Cardiac septum (tissue), 1 donor: ENCODE measurements around the gene SBK2. TPM values are rescaled to one million over a fixed set of nuclear protein-coding genes. Genes with fewer than 3 reads are reported as not detected.

Source experiments
- DNase-seq: peaks from one replicate; pipeline ENCODE4 v3.0.0-alpha.2; 2020; ENCODE audit warnings: low spot score
- intact Hi-C: fragments of 100-400 bp; cut with DNase I; formaldehyde crosslinking; loops from one replicate; pipeline ENCODE4 v1.14.0; 2022
- total RNA-seq: library from RNA; stranded (reverse); fragmentation: NEBNext Ultra II Directional; extraction: Animal tissue kit (Norgen Biotek cat#: 25700); gene quantifications from one replicate; pipeline ENCODE4 v1.2.1, GENCODE V29; 2021
- donor health status: DM: no; HTN: no; CAD: no.

The SBK2 gene
- total RNA-seq, 1 donor from 2014 or later: 2.0 TPM

- intact Hi-C loops: no loop called here
- no peak for DNase-seq
Measured at GRCh38 chr19:55490478-55491432, 46.2 kb downstream of the SBK2 start.

GRCh38 chr19:55489711-55490477, 47.0 kb downstream of the SBK2 start:
- no peak for DNase-seq
- intact Hi-C loops: no loop called here

DNA sequence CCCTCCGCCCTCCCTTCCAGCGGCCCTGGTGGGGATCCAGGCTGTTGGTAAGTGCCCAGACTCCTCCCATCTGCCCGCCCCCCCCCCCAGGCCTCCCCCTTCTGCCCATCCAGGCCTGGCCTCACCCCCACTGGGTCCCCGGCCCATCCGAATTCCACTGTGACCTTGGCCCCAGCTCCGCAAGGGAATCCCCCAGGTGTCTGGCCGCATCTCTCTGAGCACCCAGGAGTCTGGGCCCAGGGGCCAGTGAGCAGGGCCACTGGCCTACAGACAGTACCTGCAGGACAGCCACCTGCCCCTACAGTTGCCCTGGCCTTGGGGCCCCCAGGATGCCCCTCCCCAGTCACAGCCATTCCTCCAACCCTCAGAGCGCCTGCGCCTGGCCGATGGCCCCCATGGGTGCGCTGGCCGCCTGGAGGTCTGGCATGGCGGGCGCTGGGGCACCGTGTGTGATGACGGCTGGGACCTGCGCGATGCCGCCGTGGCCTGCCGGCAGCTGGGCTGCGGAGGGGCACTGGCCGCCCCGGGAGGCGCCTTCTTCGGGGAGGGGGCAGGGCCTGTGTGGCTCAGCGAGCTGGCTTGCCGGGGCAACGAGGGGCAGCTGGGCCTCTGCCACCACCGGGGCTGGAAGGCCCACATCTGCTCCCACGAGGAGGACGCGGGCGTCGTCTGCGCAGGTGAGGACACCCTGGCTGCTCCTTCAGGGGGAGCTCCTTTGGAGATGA, 47.8 kb downstream of the SBK2 start:
- intact Hi-C loops: no loop called here
- DNase-seq: no peak

DNA sequence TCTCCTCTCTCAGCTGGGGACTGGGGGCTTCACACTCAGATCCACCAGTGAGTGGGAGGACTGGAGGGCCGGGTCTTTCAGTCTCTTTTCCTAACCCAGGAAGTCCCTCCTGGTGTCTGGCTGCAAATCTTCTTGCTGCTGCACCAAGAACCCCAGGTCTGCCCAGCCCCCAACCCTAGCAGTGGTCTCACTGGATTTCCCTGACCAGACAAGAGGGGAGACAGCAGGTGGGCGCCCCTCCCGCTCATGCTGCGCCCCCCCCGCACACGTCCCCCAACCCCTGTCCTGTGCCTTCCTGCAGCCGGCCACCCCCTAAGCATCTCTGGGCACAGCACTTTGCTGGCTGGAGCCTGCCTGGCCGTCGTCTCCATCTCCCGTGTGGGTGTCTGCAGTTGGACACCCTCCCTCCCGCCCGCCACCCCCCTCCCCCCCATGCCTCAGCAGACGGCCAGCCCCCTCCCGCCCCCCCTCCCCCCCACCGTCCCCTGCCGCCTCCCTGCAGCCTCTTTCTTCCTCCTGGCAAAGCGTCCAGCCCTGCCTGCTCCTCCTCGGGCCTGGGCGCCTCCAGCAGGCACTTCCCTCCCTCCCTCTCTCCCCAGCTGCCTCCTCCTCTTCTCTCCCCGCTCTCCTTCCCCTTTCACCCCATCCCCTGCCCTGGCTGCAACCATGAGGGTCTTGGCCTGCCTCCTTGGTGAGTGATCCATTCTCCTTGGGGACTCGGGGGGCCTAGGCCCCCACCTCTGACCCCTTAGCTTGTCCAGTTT, 48.8 kb downstream of the SBK2 start, which contains the start of gene SSC5D:
SSC5D (plus strand) TSS at position 513 of the 764 bp plus-strand sequence; CDS start at position 667, 154 bp downstream.
- DNase-seq: no peak
- intact Hi-C loops: no loop called here

DNA sequence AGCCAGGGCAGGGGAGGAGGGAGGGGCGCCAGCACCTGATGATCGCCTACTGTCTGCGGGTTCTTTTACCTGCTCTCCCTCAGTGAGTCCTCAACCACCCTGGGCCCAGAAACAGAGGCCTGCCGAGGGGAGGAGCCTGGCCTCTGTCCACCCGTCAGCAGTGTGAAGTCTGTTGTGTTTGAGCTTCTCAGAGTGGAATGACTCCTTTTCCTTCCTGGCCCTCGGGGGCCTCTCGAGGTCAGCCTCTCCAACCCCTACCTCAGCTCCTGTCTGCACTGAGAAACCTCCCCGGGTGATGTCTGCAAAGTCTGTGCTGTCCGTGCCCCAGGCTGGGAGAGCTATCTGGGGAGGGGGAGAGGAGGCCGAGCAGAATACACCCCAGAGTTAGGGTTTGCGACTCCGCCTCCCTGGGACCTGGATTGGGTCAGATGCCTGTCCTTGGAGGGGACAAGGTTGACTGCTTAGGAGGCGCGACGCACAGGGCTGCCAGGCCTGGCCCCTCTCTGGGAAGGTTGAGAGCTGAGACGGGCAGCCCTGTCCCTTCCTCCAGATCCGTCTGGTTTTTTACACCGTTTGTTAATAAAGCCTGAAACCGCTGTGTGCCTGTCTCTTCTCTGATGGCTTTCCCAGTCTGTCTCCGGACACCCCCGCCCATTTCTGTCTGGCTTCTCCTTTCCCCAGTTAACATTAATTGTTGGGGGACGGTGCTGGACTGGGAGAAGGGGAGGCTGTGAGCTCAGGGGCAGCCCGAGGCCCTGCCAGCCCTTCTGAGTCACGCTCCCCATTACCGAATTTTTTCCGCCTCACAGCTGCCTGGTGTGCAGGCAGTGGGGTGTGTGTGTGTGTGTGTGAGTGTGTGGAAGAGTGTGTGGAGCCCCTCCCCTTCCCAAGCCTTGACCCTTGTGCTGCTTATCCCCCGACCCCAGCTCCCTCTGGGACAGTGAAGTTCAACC, 49.7 kb downstream of the SBK2 start:
- intact Hi-C loops: no loop called here
- DNase-seq: no peak

- intact Hi-C loops: no loop called here
- no peak for DNase-seq
Measured at GRCh38 chr19:55486043-55486970, 50.6 kb downstream of the SBK2 start.

DNA sequence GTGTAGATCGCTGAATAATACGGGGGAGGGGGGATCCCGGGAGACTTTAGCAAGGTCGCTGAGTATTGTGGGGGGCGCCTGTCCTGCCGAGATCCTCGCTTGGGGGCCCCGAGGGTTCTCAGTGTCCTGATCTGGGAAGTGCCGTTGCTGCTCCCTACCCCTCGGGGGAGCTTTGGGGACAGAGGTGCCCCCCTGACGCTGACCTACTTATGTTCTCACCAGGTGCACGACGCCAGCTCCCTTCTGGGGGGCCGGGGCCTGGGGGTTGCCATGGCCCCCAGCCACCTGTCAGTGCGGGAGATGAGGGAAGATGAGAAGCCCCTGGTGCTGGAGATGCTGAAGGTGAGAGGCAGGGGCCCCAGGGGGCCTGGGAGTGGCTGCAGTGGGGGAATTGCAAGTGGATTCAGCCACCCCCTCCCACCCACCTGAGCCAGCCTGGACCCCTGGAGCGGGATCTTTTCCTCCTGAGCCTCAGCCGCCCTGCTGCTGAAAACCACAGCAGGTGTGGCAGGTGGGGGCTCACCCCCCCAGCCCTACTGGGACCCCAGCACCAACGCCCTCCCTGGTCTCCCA, 51.4 kb downstream of the SBK2 start:
- intact Hi-C loops: no loop called here
- DNase-seq: no peak

DNA sequence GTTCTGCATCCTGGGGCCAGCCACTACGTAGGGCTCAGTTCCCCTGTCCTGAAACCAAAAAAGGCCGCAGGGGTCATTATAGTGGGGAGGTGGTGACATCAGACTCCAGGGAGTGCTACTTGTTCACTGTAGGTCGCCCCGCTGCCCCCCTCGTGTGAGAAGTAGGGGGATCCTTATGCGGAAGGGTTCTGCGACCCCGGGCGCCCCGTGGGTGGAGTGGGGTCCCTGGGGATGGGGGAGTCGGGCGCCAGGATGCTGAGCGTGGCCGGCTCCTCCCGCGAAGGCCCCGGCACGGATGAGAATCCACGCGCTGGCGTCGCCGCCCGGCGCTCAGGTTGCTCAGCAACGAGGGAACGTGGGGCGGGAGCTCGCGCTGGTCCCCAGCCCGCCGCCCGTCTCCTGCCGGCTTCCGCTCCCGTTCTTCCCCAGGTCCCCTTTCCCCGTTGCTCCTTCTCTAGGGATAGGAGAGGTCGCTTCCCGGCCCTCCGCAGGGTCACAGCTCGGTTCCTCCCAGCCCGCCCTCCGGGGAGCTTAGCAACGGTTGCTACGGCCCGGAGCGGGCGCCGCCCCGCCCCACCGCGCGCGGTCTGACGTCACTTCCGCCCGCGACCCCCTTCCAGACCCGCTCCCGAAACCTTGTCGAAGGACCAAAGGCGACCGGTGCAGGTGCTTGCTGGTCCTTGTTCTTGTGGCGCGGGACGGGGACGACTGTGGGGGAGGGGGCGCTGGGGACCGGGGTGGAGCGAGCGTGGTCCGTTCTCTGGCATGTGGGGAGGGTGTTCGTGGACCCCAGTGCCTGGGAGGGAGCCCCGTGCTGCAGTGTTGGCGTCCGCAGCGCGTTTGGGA, 52.1 kb downstream of the SBK2 start, which contains the start of gene NAT14:
NAT14 (plus strand) TSS at position 596 of the 846 bp plus-strand sequence. CDS start 521 bp downstream, outside the sequence.
- intact Hi-C loops: no loop called here
- DNase-seq: no peak

- intact Hi-C loops: no loop called here
- no peak for DNase-seq
Measured at GRCh38 chr19:55483706-55484592, 53.0 kb downstream of the SBK2 start.

- DNase-seq: no peak
- intact Hi-C loops: no loop called here
Measured at GRCh38 chr19:55482967-55483705, 53.8 kb downstream of the SBK2 start.

DNA sequence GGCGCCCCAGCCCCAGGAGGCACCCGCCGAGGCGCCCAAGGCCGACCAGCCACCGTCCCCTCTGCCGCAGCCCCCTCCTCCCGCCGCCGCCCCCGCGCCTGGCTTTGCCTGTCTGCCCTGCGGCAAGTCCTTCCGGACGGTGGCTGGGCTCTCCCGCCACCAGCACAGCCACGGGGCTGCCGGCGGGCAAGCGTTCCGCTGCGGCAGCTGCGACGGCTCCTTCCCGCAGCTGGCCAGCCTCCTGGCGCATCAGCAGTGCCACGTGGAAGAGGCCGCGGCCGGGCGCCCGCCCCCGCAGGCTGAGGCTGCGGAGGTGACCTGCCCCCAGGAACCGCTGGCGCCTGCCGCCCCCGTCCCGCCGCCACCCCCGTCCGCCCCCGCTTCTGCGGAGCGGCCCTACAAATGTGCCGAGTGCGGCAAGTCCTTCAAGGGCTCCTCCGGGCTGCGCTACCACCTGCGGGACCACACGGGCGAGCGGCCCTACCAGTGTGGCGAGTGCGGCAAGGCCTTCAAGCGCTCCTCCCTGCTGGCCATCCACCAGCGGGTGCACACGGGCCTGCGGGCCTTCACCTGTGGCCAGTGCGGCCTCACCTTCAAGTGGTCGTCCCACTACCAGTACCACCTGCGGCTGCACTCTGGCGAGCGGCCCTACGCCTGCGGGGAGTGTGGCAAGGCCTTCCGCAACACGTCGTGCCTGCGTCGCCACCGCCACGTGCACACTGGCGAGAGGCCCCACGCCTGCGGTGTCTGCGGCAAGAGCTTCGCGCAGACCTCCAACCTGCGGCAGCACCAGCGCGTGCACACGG, 54.6 kb downstream of the SBK2 start:
- no peak for DNase-seq
- intact Hi-C loops: no loop called here

DNA sequence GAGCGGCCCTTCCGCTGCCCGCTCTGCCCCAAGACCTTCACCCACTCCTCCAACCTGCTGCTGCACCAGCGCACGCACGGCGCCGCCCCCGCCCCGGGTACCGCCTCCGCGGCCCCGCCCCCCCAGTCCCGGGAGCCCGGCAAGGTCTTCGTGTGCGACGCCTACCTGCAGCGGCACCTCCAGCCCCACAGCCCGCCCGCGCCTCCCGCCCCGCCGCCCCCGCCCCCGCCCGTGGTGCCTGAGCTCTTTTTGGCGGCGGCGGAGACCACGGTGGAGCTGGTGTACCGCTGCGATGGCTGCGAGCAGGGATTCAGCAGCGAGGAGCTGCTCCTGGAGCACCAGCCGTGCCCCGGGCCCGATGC, 55.2 kb downstream of the SBK2 start:
- DNase-seq: no peak
- intact Hi-C loops: no loop called here

DNA sequence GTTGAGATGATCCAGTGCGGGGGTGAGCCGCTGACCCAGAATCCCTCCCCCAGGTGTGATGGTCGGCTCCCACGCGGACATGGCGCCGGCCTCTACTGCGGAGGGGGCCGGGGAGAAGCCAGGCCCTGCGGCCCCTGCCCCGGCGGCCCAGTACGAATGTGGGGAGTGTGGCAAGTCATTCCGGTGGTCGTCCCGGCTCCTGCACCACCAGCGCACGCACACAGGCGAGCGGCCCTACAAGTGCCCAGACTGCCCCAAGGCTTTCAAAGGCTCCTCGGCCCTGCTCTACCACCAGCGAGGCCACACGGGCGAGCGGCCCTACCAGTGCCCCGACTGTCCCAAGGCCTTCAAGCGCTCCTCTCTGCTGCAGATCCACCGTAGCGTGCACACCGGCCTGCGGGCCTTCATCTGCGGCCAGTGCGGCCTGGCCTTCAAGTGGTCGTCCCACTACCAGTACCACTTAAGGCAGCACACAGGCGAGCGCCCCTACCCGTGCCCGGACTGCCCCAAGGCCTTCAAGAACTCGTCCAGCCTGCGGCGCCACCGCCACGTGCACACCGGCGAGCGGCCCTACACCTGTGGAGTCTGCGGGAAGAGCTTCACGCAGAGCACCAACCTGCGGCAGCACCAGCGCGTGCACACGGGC, 55.7 kb downstream of the SBK2 start:
- no peak for DNase-seq
- intact Hi-C loops: no loop called here
